OCI-M2 (cell line): ENCODE data around the gene CTPS2.
"Not testable (repeated sequence)": the region's sequence is repeated elsewhere in the genome, so short reads cannot be mapped to it uniquely, and the experiment has no call there.

ENCODE experiments used
- DNase-seq: peaks from one replicate; lab custom pipeline; 2025; ENCODE audit not compliant: unreplicated experiment; lab: John Stamatoyannopoulos, UW

The CTPS2 gene

GRCh38 chrX:16659321-16659720, 53.1 kb downstream of the CTPS2 start:
- DNase-seq, result no peak

DNA sequence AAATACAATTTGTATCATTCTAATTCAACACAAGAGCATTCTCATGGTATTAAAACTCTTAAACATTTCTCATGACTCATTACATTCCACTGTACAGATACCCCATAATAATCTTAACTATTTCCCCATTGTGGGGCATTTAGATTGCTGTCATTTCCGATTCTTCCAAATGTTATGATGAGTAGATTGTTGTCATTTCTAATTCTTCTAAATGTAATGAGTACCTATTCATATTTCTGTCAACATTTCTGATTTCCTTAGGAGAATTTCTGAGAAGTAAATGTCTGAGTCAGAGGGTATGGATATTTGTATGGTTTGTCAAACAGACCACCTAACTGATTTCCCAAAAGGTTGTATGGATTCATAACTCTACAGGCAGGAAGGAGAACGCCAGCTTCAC, 54.2 kb downstream of the CTPS2 start:
- DNase-seq, result no peak

DNA sequence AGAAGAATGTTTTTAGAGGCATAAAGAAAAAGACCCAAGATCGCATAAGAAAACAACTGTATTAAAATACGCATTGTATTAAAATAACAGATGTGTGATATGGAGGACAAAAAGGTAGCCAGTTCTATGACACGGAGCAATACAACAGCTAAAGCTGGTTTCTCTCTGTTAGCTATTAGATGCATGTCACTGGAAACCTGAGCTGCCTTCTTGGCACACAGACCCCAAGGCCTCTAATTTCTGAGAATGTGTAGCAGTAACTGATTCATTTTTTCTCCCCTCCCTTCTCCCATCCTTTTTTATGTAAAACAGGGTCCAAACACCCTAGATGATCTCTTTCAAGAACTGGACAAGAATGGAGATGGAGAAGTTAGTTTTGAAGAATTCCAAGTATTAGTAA, 58.4 kb downstream of the CTPS2 start:
- DNase-seq, result no peak

DNA sequence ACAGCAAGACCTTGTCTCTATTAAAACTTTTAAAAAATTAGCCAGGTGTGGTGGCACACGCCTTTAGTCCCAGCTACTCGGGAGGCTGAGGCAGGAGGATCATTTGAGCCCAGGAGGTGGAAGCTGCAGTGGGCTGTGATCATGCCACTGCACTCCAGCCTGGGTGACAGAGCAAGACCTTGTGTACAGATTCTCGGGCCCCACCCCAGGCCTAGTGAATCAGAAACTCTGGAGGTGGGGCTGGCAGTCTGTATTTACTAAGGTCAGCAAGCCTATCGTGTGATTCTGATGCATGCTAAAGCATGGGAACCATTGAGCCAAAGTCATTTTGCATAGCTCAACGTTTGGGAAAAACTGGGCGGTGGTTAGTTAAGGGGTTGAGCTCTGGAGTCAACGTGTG, 59.0 kb downstream of the CTPS2 start:
- no peak for DNase-seq

GRCh38 chrX:16651391-16652024, 61.0 kb downstream of the CTPS2 start:
- DNase-seq, result no peak

- DNase-seq, result no peak
Observed at GRCh38 chrX:16649858-16650257, 62.6 kb downstream of the CTPS2 start, which contains the start of gene S100G. TSS of gene S100G (plus strand) at chrX:16650158. CDS start at chrX:16651007, 849 bp downstream.

DNA sequence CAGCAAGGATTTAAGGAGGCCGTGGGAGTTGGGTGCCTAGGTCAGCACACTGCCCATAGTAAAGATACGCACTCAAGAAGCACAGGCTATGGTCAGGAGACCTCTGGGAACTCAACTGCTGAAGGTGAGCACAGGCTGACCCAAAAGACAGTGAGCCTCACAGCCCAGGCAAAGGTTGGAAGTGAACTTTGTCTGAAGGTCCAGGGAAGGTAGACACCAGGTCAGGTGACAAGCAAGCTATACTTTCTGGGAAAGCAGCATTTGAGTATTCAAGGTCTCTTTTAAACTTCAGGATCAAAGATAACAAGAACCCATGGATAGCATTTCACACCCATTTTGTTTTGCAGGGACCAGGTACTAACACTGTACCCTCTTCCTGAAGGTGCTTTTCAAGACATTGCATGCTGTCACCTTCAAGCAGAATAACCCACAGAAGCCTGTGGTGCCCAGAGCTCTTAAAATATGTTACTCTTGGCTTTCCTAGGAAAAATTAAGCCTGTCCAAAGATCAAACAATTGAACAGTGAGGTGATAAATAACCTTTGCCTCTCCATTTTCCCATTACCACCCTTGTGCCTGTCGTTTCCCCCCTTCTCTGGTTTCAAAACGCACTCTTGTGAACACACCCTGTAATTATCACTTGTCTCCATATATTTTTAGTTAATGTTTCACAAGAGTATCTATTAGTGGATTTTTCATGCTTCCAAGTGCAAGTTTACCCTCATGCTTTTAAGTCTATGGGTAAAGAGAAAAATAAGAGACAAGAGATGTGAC, 65.9 kb downstream of the CTPS2 start:
- no peak for DNase-seq

GRCh38 chrX:16643176-16643575, 69.3 kb downstream of the CTPS2 start:
- no peak for DNase-seq

GRCh38 chrX:16640823-16641222, 71.6 kb downstream of the CTPS2 start:
- DNase-seq, result no peak

DNA sequence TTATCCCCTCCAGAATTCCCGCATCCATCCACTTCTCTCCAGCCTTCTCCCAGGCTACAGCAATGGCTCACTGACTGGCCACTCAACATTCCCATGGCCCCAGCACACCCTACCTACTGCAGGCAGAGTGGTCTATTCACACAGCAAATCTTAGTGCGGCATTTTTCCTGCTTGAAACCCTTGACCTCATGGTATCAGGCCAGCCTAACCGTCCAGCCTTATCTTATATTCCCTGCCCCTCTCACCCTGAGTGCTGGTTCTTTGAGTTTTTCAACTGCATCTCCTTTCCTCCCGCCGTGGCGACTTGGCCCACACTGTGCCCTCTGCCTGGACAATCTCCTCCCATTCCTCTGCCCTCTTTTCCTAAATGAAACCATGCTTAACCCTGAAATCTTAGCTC, 72.5 kb downstream of the CTPS2 start:
- no peak for DNase-seq

DNA sequence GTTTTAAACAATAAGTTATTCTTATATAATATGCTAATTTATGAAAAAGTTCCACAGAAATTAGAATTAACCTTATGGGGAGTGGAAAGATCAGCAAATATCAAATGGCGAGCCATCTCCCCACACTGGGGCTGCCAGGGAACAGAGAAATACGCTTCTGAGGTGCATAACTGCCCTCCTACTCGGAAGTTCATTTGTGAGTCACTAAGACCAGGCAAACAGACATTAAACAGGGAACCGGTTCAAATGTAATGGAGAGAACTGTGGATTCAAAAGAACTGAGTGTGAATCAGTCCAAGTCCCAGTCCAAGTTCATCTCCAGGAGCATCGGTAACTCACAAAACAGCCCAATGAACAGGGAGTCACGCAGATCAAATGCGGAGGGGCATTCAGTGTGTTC, 73.9 kb downstream of the CTPS2 start:
- DNase-seq, result no peak

- DNase-seq, result no peak
Observed at GRCh38 chrX:16635596-16635995, 76.9 kb downstream of the CTPS2 start.

DNA sequence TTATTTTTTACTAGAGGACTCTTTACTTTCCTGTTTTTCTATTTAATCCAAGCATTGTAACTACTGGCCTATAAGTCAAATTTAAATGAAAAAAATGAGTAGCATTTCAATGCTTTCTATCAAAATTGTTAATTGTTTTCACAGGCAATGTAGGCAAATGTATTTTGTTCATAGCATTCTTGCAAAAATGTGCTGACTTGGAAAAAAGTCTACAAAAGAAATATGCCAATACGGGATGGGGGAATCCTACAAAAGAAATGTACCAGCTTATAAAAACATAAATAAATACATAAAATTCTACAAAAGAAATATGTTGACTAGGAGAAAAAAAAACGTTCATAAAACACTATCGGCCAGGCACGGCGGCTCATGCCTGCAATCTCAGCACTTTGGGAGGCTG, 77.4 kb downstream of the CTPS2 start:
- DNase-seq, result no peak

DNA sequence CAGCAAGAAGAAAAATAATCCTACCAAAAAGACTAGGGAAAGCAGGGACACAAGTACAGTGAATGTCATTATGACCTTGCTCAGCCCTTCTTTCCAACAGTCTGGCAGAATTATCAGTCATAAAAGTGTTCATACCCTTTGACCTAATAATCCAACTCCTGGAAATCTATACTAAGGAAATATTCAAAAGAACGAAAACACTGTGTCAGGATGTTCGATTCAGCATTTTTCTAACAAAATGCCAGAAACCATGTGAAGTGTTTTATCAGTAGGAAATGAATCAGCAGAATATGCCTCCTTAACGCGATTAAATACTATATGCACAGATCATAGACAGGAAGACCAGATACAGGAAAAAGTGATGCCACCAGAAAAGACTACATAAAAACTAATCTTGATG, 78.7 kb downstream of the CTPS2 start:
- no peak for DNase-seq

- DNase-seq, result no peak
Observed at GRCh38 chrX:16629909-16630308, 82.6 kb downstream of the CTPS2 start.

- no peak for DNase-seq
Observed at GRCh38 chrX:16628946-16629595, 83.4 kb downstream of the CTPS2 start.

DNA sequence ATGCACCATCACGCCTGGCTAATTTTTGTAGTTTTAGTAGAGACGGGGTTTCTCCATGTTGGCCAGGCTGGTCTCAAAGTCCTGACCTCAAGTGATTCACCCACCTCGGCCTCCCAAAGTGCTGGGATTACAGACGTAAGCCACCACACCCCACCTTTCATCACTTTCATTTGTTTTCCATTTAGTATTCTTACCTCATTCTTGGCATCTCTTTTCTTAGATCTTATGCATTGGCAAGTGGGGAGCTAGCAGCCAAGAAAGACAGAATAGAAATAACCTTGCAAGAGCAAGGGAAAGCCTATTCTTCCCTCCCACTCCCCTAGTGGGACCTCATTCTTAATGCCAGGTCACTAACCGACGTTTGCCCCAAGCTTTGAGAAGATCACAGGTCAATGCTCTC, 84.0 kb downstream of the CTPS2 start:
- not testable (repeated sequence) for DNase-seq

- DNase-seq, result no peak
Observed at GRCh38 chrX:16619024-16619423, 93.4 kb downstream of the CTPS2 start.

GRCh38 chrX:16618422-16618821, 94.0 kb downstream of the CTPS2 start:
- DNase-seq, result no peak

- no peak for DNase-seq
Observed at GRCh38 chrX:16617382-16617781, 95.1 kb downstream of the CTPS2 start.

- no peak for DNase-seq
Observed at GRCh38 chrX:16612257-16612897, 100.1 kb downstream of the CTPS2 start.

DNA sequence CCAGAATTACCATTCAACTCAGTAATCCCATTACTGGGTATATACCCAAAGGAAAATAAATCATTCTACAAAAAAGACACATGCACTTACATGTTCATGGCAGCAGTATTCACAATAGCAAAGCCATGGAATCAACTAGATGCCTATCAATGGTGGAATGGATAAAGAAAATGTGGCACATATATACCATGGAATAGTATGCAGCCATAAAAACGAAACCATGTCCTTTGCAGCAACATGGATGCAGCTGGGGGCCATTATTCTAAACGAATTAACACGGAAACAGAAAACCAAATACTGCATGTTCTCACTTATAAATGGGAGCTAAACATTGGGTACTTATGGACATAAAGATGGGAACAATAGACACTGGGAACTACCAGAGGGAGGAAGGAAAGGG, 101.8 kb downstream of the CTPS2 start:
- not testable (repeated sequence) for DNase-seq
